MCF 10A (cell line): ENCODE measurements around the gene ALOX15B. TPM values are rescaled to one million over a fixed set of nuclear protein-coding genes. Genes with fewer than 3 reads are reported as not detected.
A peak's percentile ranks its signal among the peaks of the same experiment; 100 is the strongest.

Experiments used
- BruUV-seq: library from RNA; stranded (reverse); fragments of 400-500 nt; replicated peaks from 2 replicates; lab custom pipeline; 2021; lab: Mats Ljungman, UMichigan
- CTCF ChIA-PET: fragments of 300-600 bp; sonication (Branson Sonifier 250); formaldehyde crosslinking; extraction: SDS; loops from one replicate; lab custom pipeline; 2021; ENCODE audit warnings: antibody characterized with exemption, inconsistent platforms; lab: Yijun Ruan, JAX
- POLR2A ChIA-PET: fragments of 300-600, 350-650 bp; sonication (Branson Sonifier 250); formaldehyde crosslinking; extraction: SDS; loops from one replicate; lab custom pipeline; 2020; ENCODE audit warnings: antibody characterized with exemption, inconsistent platforms; lab: Yijun Ruan, JAX
- DNase-seq: peaks from one replicate; pipeline ENCODE4 v3.0.0-alpha.2; 2018; ENCODE audit not compliant: unreplicated experiment
- H3K27ac Mint-ChIP-seq: one replicate; pipeline ENCODE4 v1.8.0; 2022; ENCODE audit warnings: mild to moderate bottlenecking, low read depth, mixed read lengths; ENCODE audit not compliant: unreplicated experiment
- H3K27me3 Mint-ChIP-seq: one replicate; pipeline ENCODE4 v1.8.0; 2022; ENCODE audit warnings: mixed read lengths; ENCODE audit not compliant: insufficient read depth, unreplicated experiment
- H3K36me3 Mint-ChIP-seq: one replicate; pipeline ENCODE4 v1.8.0; 2022; ENCODE audit warnings: mild to moderate bottlenecking, moderate library complexity, mixed read lengths; ENCODE audit not compliant: insufficient read depth, unreplicated experiment
- H3K4me1 Mint-ChIP-seq: one replicate; pipeline ENCODE4 v1.8.0; 2022; ENCODE audit warnings: mixed read lengths; ENCODE audit not compliant: insufficient read depth, unreplicated experiment
- H3K4me3 Mint-ChIP-seq: one replicate; pipeline ENCODE4 v1.8.0; 2022; ENCODE audit warnings: mild to moderate bottlenecking, moderate library complexity, mixed read lengths; ENCODE audit not compliant: unreplicated experiment
- H3K9me3 Mint-ChIP-seq: one replicate; pipeline ENCODE4 v1.8.0; 2022; ENCODE audit warnings: mixed read lengths; ENCODE audit not compliant: unreplicated experiment
- intact Hi-C: fragments of 100-400 bp; cut with micrococcal nuclease; formaldehyde crosslinking; loops from 2 replicates; pipeline ENCODE4 v1.14.1; 2022
- total RNA-seq: library from RNA; stranded (reverse); gene quantifications from 2 replicates; pipeline ENCODE4 v1.2.3, GENCODE V29; 2022
- TF ChIP-seq, protein P1 (sequence below): fragments of 200-600 bp; IDR thresholded peaks from one replicate; pipeline ENCODE4 v1.8.0; 2022; ENCODE audit warnings: antibody characterized with exemption, mild to moderate bottlenecking; ENCODE audit not compliant: unreplicated experiment

Gene ALOX15B
- total RNA-seq, 1 experiment from 2014 or later = 27.6 TPM

DNA sequence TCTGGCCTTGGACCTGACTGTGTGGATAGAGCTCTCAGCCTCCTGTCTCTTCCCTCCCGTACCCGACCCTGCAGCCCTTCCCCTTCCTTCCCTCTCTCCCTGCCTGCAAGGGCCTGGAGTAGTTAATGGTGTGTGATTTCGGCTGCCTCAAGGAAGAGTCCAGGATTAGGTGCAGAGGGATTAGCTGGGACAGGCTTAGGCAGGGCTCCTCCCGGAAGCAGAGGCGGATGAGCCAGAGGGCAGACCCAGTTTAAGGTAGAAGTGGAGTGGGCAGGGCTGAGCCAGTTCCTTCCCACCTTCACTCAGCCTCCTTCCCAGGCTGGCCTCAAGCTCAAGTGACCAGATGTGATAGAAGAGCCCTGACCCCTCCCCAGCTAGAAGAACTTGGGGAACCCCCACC lies 19.7 kb upstream of the ALOX15B start:
- ChIA-PET CTCF (interaction anchor here (0.7 to 11.4 kb wide), 6 partner anchors 12 to 128 kb away, joined by 4 to 167 read pairs (median 24); partner anchors contain the start of gene ALOX15B), POLR2A (interaction anchor here (0.5 to 6.4 kb wide), 16 partner anchors 9 to 736 kb away, joined by 3 to 155 read pairs (median 6); partner anchors contain the start of genes ALOX15B, BORCS6, CNTROB and CTC1)
- intact Hi-C loops = no loop called here
- no TSS peak for BruUV-seq
- H3K4me1 Mint-ChIP-seq = peaks cover 53% of the 10 kb centered on the region
- DNase-seq = peak; percentile 88
- H3K27me3 Mint-ChIP-seq = no peaks in the 10 kb centered on the region
- TF ChIP-seq, protein P1, sequence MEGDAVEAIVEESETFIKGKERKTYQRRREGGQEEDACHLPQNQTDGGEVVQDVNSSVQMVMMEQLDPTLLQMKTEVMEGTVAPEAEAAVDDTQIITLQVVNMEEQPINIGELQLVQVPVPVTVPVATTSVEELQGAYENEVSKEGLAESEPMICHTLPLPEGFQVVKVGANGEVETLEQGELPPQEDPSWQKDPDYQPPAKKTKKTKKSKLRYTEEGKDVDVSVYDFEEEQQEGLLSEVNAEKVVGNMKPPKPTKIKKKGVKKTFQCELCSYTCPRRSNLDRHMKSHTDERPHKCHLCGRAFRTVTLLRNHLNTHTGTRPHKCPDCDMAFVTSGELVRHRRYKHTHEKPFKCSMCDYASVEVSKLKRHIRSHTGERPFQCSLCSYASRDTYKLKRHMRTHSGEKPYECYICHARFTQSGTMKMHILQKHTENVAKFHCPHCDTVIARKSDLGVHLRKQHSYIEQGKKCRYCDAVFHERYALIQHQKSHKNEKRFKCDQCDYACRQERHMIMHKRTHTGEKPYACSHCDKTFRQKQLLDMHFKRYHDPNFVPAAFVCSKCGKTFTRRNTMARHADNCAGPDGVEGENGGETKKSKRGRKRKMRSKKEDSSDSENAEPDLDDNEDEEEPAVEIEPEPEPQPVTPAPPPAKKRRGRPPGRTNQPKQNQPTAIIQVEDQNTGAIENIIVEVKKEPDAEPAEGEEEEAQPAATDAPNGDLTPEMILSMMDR = no peak
- peaks cover 7% of the 10 kb centered on the region for H3K36me3 Mint-ChIP-seq
- peak overlapping the region; percentile 68 for H3K4me3 Mint-ChIP-seq
- H3K27ac Mint-ChIP-seq = peak overlapping the region; percentile 95
- H3K9me3 Mint-ChIP-seq = no peaks in the 10 kb centered on the region

DNA sequence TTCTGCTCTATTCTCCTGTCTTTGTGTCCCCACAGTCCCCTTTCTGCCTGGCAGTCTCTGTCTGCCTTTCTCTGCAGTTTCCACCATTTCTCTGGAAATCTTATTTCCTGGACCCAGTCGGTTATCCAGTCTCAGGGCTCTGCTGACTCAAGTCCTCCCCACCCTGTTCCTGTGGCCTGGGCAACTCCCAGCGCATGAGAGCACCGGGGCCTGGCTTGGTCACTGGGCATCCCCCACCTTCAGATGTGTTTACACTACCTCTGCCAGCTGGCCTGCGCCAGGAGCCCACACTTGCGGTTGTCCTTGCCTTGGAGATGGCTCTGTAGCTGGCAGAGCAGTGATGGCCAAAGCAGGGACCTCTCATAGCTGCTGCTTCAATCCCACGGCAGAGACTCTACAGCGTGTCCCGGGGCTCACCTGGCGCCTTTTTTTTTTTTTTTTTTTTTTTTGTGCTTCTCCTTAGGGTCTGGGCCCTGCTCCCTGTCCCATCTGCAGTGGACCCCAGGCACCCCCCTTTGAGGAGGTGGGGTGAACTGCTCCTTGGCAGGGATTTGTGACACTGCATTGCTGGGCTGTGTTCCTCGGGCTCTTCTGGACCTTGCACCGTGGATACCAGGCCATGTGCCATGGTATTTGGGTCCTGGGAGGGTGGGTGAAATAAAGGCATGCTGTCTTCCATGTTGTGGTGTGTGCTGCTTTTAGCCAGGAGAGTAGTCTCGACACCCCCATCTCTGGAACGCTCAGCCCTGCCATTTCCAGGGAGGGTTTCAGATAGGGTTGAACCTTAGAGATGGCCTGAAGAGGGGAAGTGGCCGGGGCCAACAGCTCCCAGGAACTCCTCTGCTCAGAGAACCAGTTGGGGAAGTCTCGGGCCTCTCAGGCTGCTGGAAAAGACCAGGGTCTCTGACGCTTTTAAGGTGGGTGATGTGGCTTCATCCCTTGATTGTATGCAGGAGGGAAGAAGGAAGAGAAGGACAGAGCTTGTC lies 18.9 kb upstream of the ALOX15B start:
- no peaks in the 10 kb centered on the region for H3K27me3 Mint-ChIP-seq
- peaks cover 58% of the 10 kb centered on the region for H3K4me1 Mint-ChIP-seq
- BruUV-seq = TSS peak; percentile 75
- H3K27ac Mint-ChIP-seq = peak overlapping the region; percentile 95
- intact Hi-C loops = no loop called here
- peaks cover 3% of the 10 kb centered on the region for H3K36me3 Mint-ChIP-seq
- TF ChIP-seq, protein P1 = no peak
- peak overlapping the region; percentile 68 for H3K4me3 Mint-ChIP-seq
- H3K9me3 Mint-ChIP-seq = no peaks in the 10 kb centered on the region
- ChIA-PET POLR2A (interaction anchor here (0.5 to 6.4 kb wide), 17 partner anchors 10 to 737 kb away, joined by 3 to 155 read pairs (median 3); partner anchors contain the start of genes ALOX15B, CNTROB, CTC1 and MPDU1), CTCF (interaction anchor here (0.7 to 11.4 kb wide), 7 partner anchors 11 to 59 kb away, joined by 3 to 167 read pairs (median 14); partner anchors contain the start of gene ALOX15B)
- DNase-seq = peak; percentile 95

DNA sequence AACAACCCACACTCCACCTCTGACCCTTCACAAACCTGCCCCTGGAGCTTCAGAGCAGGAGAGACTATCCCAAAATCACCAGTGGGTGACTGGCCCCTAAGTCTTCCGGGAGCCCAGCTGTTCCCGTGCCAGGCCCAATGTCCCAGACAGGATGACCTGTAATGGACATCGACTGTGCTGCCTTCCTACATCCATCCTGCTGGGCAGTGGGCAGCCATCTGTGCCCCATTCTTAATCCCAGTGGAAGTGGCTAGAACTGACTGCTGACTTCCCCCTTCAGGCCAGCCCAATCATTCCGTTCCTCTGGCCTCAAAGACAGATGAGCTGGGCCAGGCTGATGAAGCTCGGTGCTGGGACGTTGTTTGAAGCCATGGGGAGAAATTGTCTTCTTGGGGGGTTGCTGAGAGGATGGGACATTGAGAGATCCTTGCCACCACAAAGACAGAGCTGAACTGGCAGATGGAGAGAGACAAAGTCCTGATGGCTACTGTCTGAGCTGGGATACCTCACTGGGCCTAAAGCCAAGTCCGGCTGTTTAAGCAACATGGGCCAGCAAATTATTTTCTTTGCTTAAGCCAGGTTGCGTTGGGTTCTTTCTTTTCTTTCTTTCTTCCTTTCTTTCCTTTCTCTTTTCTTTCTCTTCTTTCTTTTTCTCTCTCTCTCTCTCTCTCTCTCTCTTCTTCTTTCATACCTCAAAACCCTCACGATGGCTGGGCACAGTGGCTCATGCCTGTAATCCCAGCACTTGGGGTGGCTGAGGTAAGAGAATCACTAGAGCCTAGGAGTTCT lies 17.9 kb upstream of the ALOX15B start:
- ChIA-PET CTCF (interaction anchor here (0.7 to 11.4 kb wide), 5 partner anchors 10 to 58 kb away, joined by 3 to 167 read pairs (median 14); partner anchors contain the start of gene ALOX15B), POLR2A (interaction anchor here (0.6 to 6.4 kb wide), 6 partner anchors 10 to 227 kb away, joined by 3 to 155 read pairs (median 6); partner anchors contain the start of genes ALOX15B, CNTROB, CTC1 and TRAPPC1)
- no peak overlapping the region for H3K4me3 Mint-ChIP-seq
- intact Hi-C loops = no loop called here
- no TSS peak for BruUV-seq
- H3K27me3 Mint-ChIP-seq = no peaks in the 10 kb centered on the region
- TF ChIP-seq, protein P1 = no peak
- peak overlapping the region; percentile 95 for H3K27ac Mint-ChIP-seq
- H3K4me1 Mint-ChIP-seq = peaks cover 58% of the 10 kb centered on the region
- H3K36me3 Mint-ChIP-seq = no peaks in the 10 kb centered on the region
- no peak for DNase-seq
- no peaks in the 10 kb centered on the region for H3K9me3 Mint-ChIP-seq
